ENCODE data around the gene ITGAX.

The ITGAX gene

GRCh38 chr16:31344712-31345111, 10.3 kb upstream of the ITGAX start:
- Histone ChIP-seq H3K27me3 (ENCODE audit: low read length) (no peaks in the 10 kb centered on the region), H2AFZ (ENCODE audit: low read depth, low read length, severe bottlenecking) (no peak overlapping the region), H3K4me3 (ENCODE audit: insufficient read depth, low read length, poor library complexity, severe bottlenecking) (no peak overlapping the region), H3K9me3 (ENCODE audit: insufficient read depth, low read length) (no peaks in the 10 kb centered on the region), H4K20me1 (ENCODE audit: low read depth, low read length) (no peaks in the 10 kb centered on the region), H3K9ac (ENCODE audit: low read length) (no peak overlapping the region), H3F3A (ENCODE audit: insufficient read depth) (no peaks in the 10 kb centered on the region), H3K79me2 (ENCODE audit: insufficient read depth, low read length) (no peaks in the 10 kb centered on the region), H3K9me2 (replicated peaks; ENCODE audit: insufficient read depth, low read length) (no peaks in the 10 kb centered on the region), H3K4me2 (ENCODE audit: low read depth, low read length, poor library complexity, severe bottlenecking) (no peak overlapping the region), H3K27ac (ENCODE audit: low read depth, low read length) (no peak overlapping the region), H3K36me3 (ENCODE audit: low read length) (no peaks in the 10 kb centered on the region)
- TF ChIP-seq CTCF (IDR thresholded peaks at IDR 0.05; ENCODE audit: insufficient read depth, low read length, poor library complexity, severe bottlenecking) (no peak), EZH2phosphoT487 (conservative IDR thresholded peaks at IDR 0.05; ENCODE audit: low read length) (no peak)

- Histone ChIP-seq H3K9me3 (ENCODE audit: insufficient read depth, low read length) (no peaks in the 10 kb centered on the region), H3K4me2 (ENCODE audit: low read depth, low read length, poor library complexity, severe bottlenecking) (no peak overlapping the region), H3F3A (ENCODE audit: insufficient read depth) (no peaks in the 10 kb centered on the region), H2AFZ (ENCODE audit: low read depth, low read length, severe bottlenecking) (no peak overlapping the region), H3K27me3 (ENCODE audit: low read length) (no peaks in the 10 kb centered on the region), H4K20me1 (ENCODE audit: low read depth, low read length) (no peaks in the 10 kb centered on the region), H3K9me2 (replicated peaks; ENCODE audit: insufficient read depth, low read length) (no peaks in the 10 kb centered on the region), H3K27ac (ENCODE audit: low read depth, low read length) (no peak overlapping the region), H3K79me2 (ENCODE audit: insufficient read depth, low read length) (no peaks in the 10 kb centered on the region), H3K9ac (ENCODE audit: low read length) (no peak overlapping the region), H3K4me3 (ENCODE audit: insufficient read depth, low read length, poor library complexity, severe bottlenecking) (no peak overlapping the region), H3K36me3 (ENCODE audit: low read length) (no peaks in the 10 kb centered on the region)
- TF ChIP-seq EZH2phosphoT487 (conservative IDR thresholded peaks at IDR 0.05; ENCODE audit: low read length) (no peak), CTCF (IDR thresholded peaks at IDR 0.05; ENCODE audit: insufficient read depth, low read length, poor library complexity, severe bottlenecking) (no peak)
Measured at GRCh38 chr16:31347445-31347844, 7.5 kb upstream of the ITGAX start.

GRCh38 chr16:31348579-31348978, 6.4 kb upstream of the ITGAX start:
- Histone ChIP-seq H3K9ac (ENCODE audit: low read length) (no peak overlapping the region), H3K79me2 (ENCODE audit: insufficient read depth, low read length) (no peaks in the 10 kb centered on the region), H3K27me3 (ENCODE audit: low read length) (no peaks in the 10 kb centered on the region), H3K9me3 (ENCODE audit: insufficient read depth, low read length) (no peaks in the 10 kb centered on the region), H4K20me1 (ENCODE audit: low read depth, low read length) (no peaks in the 10 kb centered on the region), H2AFZ (ENCODE audit: low read depth, low read length, severe bottlenecking) (no peak overlapping the region), H3K36me3 (ENCODE audit: low read length) (no peaks in the 10 kb centered on the region), H3K27ac (ENCODE audit: low read depth, low read length) (no peak overlapping the region), H3K4me2 (ENCODE audit: low read depth, low read length, poor library complexity, severe bottlenecking) (no peak overlapping the region), H3F3A (ENCODE audit: insufficient read depth) (no peaks in the 10 kb centered on the region), H3K4me3 (ENCODE audit: insufficient read depth, low read length, poor library complexity, severe bottlenecking) (no peak overlapping the region), H3K9me2 (replicated peaks; ENCODE audit: insufficient read depth, low read length) (no peaks in the 10 kb centered on the region)
- no peak for TF ChIP-seq CTCF (IDR thresholded peaks at IDR 0.05; ENCODE audit: insufficient read depth, low read length, poor library complexity, severe bottlenecking)
- TF ChIP-seq EZH2phosphoT487 (conservative IDR thresholded peaks at IDR 0.05; ENCODE audit: low read length), result no peak
